Upper lobe of left lung (tissue), 6 donors: ENCODE data around the gene ALOX12. TPM values are rescaled to one million over a fixed set of nuclear protein-coding genes. Genes with fewer than 3 reads are reported as not detected.

Experiments
- ATAC-seq, 2 donors: fragments of 200-7000 bp; cut with Tn5 transposase; one replicate each; pipeline ENCODE4 v1.9.1; 2022; ENCODE audit warnings: mild to moderate bottlenecking in 2 of 2, moderate library complexity in 2 of 2; ENCODE audit not compliant: low FRiP score in 2 of 2
- DNase-seq, 2 donors: peaks; one replicate each; pipeline ENCODE4 v3.0.0-alpha.2; 2019 to 2020
- H3K27ac ChIP-seq, 4 donors: fragments of 200-600 bp; sonication (generic); one replicate each; pipeline ENCODE4 v1.5.1; 2016 to 2019
- H3K27me3 ChIP-seq, 4 donors: fragments of 200-600 bp; sonication (generic); one replicate each; pipeline ENCODE4 v1.5.1; 2017 to 2019
- H3K36me3 ChIP-seq, 4 donors: fragments of 200-600 bp; sonication (generic); one replicate each; pipeline ENCODE4 v1.5.1; 2016 to 2019
- H3K4me1 ChIP-seq, 4 donors: fragments of 200-600 bp; sonication (generic); one replicate each; pipeline ENCODE4 v1.5.1; 2018 to 2019
- H3K4me3 ChIP-seq, 4 donors: fragments of 200-600 bp; sonication (generic); one replicate each; pipeline ENCODE4 v1.5.1; 2017 to 2019; ENCODE audit warnings: mild to moderate bottlenecking in 2 of 4, moderate library complexity in 1 of 4
- H3K9me3 ChIP-seq, 4 donors: fragments of 200-600 bp; sonication (generic); one replicate each; pipeline ENCODE4 v1.5.1; 2018 to 2019
- EP300 ChIP-seq, 4 donors: sonication (generic); formaldehyde crosslinking; IDR thresholded peaks; one replicate each; pipeline ENCODE4 v1.5.1; 2017; ENCODE audit warnings: antibody characterized with exemption in 4 of 4, control low read depth in 2 of 4
- POLR2A ChIP-seq, 4 donors: fragments of 450-650 bp; IDR thresholded peaks; one replicate each; pipeline ENCODE4 v1.5.1; 2016 to 2017; ENCODE audit warnings: antibody characterized with exemption in 4 of 4, mild to moderate bottlenecking in 2 of 4
- POLR2AphosphoS5 ChIP-seq, 2 donors: sonication (generic); formaldehyde crosslinking; IDR thresholded peaks; one replicate each; pipeline ENCODE4 v1.5.1; 2017; ENCODE audit warnings: antibody characterized with exemption in 2 of 2
- WGBS, 2 donors: methylation state at CpG; one replicate each; pipeline ENCODE4 v1.1.5; 2017 to 2018; 5-methylcytosine and 5-hydroxymethylcytosine counted together
- total RNA-seq, 6 donors: library from RNA; depleted of rRNA in 4 of 6; stranded (reverse); fragments of >200 nt in 4 of 6; gene quantifications; one replicate each; pipeline versions ENCODE4 v1.1.0 to v1.2.1, GENCODE V29; 2016 to 2021
- TF ChIP-seq, protein P1 (sequence below), 6 experiments: fragments of 450-650 bp in 4 of 6; fragments of 200-600 bp in 2 of 6; sonication (generic) in 2 of 6; IDR thresholded peaks; one replicate each; pipeline ENCODE4 v1.5.1; 2016 to 2019; ENCODE audit warnings: antibody characterized with exemption in 6 of 6
- donor health status: DM: no; HTN: no; CAD: no; lungs with moderate emphysema.
- donor health status: DM: no; HTN: yes; CAD: no; lungs with severe emphysema.

Gene ALOX12
- total RNA-seq, 6 donors from 2014 or later, result 0.26 to 3.1 (median 0.46) TPM

DNA sequence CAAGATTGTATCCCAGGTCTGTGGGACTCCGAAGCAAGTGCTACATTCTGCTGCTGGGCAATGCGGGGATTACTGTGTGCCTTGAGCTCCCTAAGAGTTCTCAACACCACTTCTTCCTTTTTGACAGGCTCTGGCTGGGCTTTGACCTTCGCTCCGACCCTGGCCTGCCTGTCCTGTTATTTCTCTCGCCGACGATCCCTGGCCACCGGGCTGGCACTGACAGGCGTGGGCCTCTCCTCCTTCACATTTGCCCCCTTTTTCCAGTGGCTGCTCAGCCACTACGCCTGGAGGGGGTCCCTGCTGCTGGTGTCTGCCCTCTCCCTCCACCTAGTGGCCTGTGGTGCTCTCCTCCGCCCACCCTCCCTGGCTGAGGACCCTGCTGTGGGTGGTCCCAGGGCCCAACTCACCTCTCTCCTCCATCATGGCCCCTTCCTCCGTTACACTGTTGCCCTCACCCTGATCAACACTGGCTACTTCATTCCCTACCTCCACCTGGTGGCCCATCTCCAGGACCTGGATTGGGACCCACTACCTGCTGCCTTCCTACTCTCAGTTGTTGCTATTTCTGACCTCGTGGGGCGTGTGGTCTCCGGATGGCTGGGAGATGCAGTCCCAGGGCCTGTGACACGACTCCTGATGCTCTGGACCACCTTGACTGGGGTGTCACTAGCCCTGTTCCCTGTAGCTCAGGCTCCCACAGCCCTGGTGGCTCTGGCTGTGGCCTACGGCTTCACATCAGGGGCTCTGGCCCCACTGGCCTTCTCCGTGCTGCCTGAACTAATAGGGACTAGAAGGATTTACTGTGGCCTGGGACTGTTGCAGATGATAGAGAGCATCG is 42.4 kb downstream of the ALOX12 start:
- H3K27ac ChIP-seq, result peak overlapping the region in 2 of 4 donors; percentile 12 to 77
- H3K9me3 ChIP-seq, result no peaks in the 10 kb centered on the region
- TF ChIP-seq POLR2A (IDR thresholded peaks at IDR 0.05) (no peak), POLR2AphosphoS5 (IDR thresholded peaks at IDR 0.05) (no peak), EP300 (IDR thresholded peaks at IDR 0.05) (no peak)
- TF ChIP-seq, protein P1, sequence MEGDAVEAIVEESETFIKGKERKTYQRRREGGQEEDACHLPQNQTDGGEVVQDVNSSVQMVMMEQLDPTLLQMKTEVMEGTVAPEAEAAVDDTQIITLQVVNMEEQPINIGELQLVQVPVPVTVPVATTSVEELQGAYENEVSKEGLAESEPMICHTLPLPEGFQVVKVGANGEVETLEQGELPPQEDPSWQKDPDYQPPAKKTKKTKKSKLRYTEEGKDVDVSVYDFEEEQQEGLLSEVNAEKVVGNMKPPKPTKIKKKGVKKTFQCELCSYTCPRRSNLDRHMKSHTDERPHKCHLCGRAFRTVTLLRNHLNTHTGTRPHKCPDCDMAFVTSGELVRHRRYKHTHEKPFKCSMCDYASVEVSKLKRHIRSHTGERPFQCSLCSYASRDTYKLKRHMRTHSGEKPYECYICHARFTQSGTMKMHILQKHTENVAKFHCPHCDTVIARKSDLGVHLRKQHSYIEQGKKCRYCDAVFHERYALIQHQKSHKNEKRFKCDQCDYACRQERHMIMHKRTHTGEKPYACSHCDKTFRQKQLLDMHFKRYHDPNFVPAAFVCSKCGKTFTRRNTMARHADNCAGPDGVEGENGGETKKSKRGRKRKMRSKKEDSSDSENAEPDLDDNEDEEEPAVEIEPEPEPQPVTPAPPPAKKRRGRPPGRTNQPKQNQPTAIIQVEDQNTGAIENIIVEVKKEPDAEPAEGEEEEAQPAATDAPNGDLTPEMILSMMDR (IDR thresholded peaks at IDR 0.05), result no peak
- DNase-seq (no peak), ATAC-seq (no peak)
- peaks cover 34 to 53% (median 35%) of the 10 kb centered on the region in 4 donors for H3K4me1 ChIP-seq
- H3K27me3 ChIP-seq, result peaks cover 0 to 15% (median 3%) of the 10 kb centered on the region in 4 donors
- no peak overlapping the region for H3K4me3 ChIP-seq
- 82 to 88% methylated on average over 16 to 18 of the region's 19 CpGs for WGBS, 2 donors
- no peaks in the 10 kb centered on the region for H3K36me3 ChIP-seq

DNA sequence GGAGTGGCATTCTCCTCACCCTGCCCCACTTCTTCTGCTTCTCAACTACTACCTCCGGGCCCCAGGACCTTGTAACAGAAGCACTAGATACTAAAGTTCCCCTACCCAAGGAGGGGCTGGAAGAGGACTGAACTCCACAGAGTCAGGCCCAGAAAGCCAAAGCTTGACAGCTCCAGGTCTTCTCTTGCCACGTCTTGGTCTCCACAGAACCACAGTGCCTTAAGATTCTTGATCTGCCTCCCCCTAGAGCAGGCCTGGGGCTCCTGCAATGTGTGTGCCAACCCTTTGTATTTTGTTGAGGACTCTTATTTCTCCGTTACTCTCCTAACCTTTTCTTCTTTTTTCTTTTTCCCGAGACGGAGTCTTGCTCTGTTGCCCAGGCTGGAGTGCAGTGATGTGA is 44.0 kb downstream of the ALOX12 start:
- 92 to 97% methylated on average over 5 of the region's 5 CpGs for WGBS, 2 donors
- TF ChIP-seq POLR2A (IDR thresholded peaks at IDR 0.05) (no peak), EP300 (IDR thresholded peaks at IDR 0.05) (no peak), POLR2AphosphoS5 (IDR thresholded peaks at IDR 0.05) (no peak)
- TF ChIP-seq, protein P1 (IDR thresholded peaks at IDR 0.05), result no peak
- H3K9me3 ChIP-seq, result no peaks in the 10 kb centered on the region
- ATAC-seq, result no peak
- H3K27ac ChIP-seq, result peak overlapping the region in 1 of 4 donors; percentile 77
- no peak overlapping the region for H3K4me3 ChIP-seq
- no peak for DNase-seq
- H3K27me3 ChIP-seq, result peaks cover 0 to 23% (median 6%) of the 10 kb centered on the region in 4 donors
- peaks cover 32 to 60% (median 39%) of the 10 kb centered on the region in 4 donors for H3K4me1 ChIP-seq
- no peaks in the 10 kb centered on the region for H3K36me3 ChIP-seq

DNA sequence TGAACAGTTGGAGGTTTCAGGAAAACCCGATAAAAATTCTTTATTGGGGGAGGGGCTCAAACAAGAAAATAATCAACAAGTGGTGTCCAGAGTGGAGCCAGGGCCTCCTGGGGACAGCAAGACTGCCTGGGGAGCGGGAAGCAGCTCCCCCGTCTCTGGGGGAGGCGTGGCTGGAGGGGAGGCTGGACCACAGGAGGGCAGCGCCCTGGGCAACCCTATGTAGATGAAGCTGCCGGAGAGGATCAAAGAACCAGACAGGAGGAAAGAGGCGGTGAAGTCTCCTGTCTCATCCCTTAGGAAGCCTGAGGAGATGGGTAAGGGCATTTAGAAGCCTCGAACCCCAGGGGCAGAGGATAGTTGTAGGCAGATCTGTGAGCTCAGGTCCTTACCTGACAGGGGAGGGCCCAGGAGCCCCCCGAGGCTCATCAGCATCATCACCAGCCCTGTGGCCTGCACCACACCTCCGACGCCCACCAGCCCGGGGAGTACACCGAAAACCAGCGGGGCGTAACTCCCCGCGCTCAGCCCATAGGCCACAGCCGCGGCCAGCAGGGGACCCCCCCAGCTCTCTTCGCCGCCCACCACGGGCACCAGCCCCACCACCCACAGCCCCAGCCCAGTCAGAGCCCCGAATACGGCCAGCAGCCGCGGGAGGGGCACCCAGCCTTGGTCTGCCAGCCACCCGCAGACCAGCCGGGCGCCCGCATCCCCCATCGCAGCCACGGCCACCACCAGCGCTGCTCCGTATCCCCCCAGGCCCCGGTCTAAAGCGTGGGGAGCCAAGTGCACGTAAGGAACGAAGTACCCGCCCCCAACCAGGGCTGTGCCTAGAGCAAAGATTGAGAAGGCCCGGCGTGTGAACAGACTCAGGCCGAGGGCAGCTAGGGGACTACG is 46.0 kb downstream of the ALOX12 start:
- TF ChIP-seq EP300 (IDR thresholded peaks at IDR 0.05), result no peak
- TF ChIP-seq POLR2A (IDR thresholded peaks at IDR 0.05), result no peak
- no peak for TF ChIP-seq POLR2AphosphoS5 (IDR thresholded peaks at IDR 0.05)
- TF ChIP-seq, protein P1 (IDR thresholded peaks at IDR 0.05), result no peak
- Histone ChIP-seq H3K4me3 (peak overlapping the region in 3 of 4 donors; percentile 44 to 59 (median 55)), H3K36me3 (no peaks in the 10 kb centered on the region), H3K27me3 (peaks cover 0 to 23% (median 6%) of the 10 kb centered on the region in 4 donors), H3K4me1 (peaks cover 33 to 63% (median 38%) of the 10 kb centered on the region in 4 donors), H3K27ac (peak overlapping the region; percentile 4 to 84 (median 50)), H3K9me3 (no peaks in the 10 kb centered on the region)
- peak in 1 of 2 donors; percentile 83 for DNase-seq
- 50 to 57% methylated on average over 20 to 30 of the region's 43 CpGs for WGBS, 2 donors
- no peak for ATAC-seq

DNA sequence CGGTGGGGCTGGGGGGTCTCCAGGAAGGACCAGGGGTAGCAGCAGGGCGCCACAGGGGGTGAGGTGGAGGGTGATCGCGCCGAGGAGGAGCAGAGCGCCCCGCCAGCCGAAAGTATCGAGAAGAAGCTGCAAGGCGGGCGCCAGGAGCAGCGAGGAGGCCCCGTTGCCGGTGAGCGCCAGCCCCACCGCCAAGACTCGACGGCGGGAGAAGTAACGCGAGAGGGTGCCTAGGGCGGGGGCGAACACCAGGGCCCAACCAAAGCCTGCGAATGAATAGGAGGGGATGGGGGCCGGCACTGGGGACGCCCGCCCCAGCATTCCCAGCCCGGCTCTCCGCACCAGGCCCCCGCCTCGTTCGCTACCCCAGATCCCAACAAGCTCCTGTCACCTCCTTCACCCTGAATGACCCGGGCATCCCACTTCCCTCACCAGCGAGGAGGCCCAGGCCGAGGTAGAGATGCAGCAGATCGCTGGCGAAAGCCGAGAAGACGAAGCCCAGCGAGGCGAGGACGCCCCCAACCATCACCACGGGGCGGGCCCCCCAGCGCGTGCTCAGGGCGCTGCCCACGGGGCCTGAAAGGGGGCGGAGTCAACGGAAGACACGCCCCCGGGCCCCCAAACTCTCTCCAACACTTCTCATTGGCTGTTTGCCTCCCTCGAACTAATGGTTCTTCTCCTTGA is 46.8 kb downstream of the ALOX12 start:
- peaks cover 33 to 57% (median 41%) of the 10 kb centered on the region in 4 donors for H3K4me1 ChIP-seq
- TF ChIP-seq POLR2AphosphoS5 (IDR thresholded peaks at IDR 0.05) (no peak), POLR2A (IDR thresholded peaks at IDR 0.05) (peak in 1 of 4 donors; percentile 7)
- TF ChIP-seq, protein P1 (IDR thresholded peaks at IDR 0.05), result peak in 1 of 6 experiments; percentile 18
- peaks cover 0 to 23% (median 6%) of the 10 kb centered on the region in 4 donors for H3K27me3 ChIP-seq
- H3K4me3 ChIP-seq, result peak overlapping the region; percentile 1 to 59 (median 50)
- H3K36me3 ChIP-seq, result no peaks in the 10 kb centered on the region
- peak in 1 of 2 donors; percentile 84 for DNase-seq
- H3K9me3 ChIP-seq, result no peaks in the 10 kb centered on the region
- WGBS, 2 donors, result 17 to 24% methylated on average over 38 to 53 of the region's 53 CpGs
- H3K27ac ChIP-seq, result peak overlapping the region; percentile 63 to 84 (median 73)
- peak in 1 of 2 donors; percentile 11 for ATAC-seq
